C4-2B (cell line): ENCODE results near the gene PDE9A.

ENCODE experiments used
- H3K27ac ChIP-seq: fragments of 450-650 bp; 2 replicates; pipeline ENCODE4 v1.5.1; 2017
- ZFX ChIP-seq: fragments of 450-650 bp; IDR thresholded peaks from 2 replicates; pipeline ENCODE4 v1.6.1; 2017
- TF ChIP-seq, protein P1 (sequence below): fragments of 450-650 bp; conservative IDR thresholded peaks from 2 replicates; pipeline ENCODE4 v1.5.1; 2017; ENCODE audit warnings: mild to moderate bottlenecking

Gene PDE9A

DNA sequence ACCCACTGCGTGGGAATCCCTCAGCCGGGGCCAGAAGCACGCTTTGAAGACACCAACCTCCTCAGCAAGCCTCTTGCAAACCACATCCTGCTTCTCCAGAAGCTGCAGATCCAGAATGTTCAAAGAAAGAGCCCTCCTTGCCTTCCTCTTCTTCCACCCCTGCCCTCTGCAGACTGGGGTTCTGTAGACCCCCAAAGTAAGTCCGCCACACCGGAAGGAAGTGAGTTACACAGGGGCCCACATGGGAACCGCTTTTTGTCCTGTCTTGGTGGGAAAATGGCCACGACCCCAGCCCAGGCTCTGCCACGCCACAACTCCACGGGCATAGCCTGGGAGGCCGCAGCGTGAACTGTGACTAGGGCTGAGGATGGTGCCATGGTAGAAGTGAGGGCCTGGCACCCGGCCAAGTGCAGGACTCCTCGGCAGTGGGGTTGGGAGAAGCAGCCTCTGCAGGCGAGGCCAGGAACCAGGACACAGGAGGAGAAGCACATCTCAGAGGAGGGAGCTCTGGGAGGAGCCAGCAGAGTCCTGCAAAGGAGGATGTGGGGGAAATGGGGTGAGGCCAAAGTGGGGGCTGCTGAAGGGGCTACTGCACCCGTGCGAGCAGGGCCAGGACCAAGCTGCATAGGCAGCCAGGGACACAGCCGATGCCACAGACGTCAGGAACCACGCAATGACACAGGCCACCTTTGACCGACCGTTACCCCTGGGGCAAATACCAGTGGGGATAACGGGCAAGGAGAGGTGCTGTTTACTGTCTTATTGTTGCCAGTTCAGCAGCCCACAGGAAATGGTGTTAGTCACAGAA, 30.9 kb downstream of the PDE9A start:
- H3K27ac ChIP-seq, result no peak overlapping the region
- TF ChIP-seq, protein P1, sequence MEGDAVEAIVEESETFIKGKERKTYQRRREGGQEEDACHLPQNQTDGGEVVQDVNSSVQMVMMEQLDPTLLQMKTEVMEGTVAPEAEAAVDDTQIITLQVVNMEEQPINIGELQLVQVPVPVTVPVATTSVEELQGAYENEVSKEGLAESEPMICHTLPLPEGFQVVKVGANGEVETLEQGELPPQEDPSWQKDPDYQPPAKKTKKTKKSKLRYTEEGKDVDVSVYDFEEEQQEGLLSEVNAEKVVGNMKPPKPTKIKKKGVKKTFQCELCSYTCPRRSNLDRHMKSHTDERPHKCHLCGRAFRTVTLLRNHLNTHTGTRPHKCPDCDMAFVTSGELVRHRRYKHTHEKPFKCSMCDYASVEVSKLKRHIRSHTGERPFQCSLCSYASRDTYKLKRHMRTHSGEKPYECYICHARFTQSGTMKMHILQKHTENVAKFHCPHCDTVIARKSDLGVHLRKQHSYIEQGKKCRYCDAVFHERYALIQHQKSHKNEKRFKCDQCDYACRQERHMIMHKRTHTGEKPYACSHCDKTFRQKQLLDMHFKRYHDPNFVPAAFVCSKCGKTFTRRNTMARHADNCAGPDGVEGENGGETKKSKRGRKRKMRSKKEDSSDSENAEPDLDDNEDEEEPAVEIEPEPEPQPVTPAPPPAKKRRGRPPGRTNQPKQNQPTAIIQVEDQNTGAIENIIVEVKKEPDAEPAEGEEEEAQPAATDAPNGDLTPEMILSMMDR, result no peak
- no peak for TF ChIP-seq ZFX

DNA sequence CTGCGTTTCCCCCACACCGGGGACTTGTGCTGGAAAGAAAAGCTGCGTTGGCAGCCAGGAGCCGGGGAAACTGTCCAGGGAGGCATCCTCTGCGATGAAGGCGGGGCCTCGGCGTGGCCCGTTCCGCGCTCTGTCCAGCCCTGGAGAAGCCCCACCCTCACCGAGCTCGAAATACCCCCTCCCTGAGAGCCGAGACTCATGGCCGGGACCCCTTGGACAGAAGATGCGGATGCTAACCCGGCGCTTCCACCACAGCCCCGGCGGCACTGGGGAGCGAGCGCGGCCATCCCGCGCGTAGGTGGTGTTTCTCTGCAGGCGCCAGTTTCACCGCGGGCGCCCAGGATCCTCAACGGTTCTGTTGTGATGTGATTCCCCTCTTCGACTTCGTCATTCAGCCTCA, 31.6 kb downstream of the PDE9A start:
- TF ChIP-seq, protein P1, result no peak
- no peak for TF ChIP-seq ZFX
- no peak overlapping the region for H3K27ac ChIP-seq

DNA sequence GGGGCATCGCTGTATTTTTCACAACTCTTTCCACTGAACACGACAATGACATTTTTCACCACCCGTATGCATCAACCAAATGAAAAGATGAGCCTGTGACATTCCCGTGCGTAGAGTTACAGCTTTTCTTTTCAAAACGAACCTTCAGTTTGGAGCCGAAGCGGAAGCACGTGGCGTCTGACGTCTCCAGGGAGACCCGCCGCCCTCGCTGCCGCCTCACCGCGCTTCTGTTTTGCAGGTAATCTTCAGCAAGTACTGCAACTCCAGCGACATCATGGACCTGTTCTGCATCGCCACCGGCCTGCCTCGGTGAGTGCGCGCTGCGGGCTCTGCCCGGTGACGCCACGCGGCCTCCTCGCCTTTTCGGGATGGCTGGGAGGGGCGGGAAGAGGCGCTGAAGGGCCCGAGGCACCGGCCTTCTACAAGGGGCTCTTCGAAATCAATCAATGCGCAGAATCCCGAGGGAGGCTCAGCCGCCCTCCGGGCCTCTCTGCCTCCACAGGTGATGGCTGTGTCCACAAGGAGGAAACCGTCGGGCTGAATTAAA, 32.6 kb downstream of the PDE9A start:
- no peak overlapping the region for H3K27ac ChIP-seq
- TF ChIP-seq, protein P1, result no peak
- no peak for TF ChIP-seq ZFX

DNA sequence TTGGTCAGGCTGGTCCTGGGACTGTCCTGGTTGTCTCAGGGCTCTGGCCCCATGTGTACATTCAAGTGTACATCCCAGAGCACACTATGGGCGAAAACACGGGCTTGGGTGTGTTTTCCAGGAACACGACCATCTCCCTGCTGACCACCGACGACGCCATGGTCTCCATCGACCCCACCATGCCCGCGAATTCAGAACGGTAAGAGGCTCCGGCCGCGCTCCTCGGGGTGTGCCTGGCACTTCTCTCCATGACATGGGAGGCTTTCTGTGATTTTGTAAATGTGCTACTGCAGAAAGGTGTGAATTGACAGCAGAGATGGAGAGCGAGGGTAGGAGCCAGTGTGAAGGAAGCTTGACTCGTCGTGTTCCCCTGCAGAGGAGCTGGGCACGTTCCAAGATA, 34.4 kb downstream of the PDE9A start:
- H3K27ac ChIP-seq, result no peak overlapping the region
- no peak for TF ChIP-seq ZFX
- TF ChIP-seq, protein P1, result no peak

DNA sequence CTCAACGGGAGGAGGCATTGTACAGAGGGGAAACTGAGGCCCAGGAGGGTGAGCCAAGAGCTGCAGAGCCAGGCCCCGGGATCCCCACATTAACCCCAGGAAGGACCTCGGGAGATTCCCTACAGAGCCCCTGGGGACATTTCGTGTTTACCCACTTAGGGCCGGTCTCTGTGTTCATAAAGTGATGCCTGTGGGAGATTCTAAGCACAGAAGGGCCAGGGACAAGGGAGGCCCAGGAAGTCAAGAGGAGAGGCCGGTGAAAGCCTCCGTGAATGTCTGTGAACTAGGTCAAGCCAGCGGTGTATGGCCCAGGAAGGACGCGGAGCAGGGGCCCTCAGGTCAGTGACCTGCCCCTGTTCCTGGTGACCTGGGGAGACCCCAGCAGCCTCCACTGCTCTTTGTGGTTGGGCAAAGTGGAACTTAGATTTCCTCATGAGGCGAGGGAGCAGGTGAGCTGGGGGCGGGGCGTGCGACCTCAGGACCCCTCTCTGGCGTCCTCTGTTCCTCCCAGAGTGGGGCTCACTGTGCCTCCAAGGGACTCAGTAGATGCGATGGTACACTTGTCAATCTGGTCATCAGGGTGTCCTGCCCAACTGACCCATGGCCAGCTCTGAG, 34.9 kb downstream of the PDE9A start:
- TF ChIP-seq ZFX, result no peak
- TF ChIP-seq, protein P1, result no peak
- H3K27ac ChIP-seq, result no peak overlapping the region

DNA sequence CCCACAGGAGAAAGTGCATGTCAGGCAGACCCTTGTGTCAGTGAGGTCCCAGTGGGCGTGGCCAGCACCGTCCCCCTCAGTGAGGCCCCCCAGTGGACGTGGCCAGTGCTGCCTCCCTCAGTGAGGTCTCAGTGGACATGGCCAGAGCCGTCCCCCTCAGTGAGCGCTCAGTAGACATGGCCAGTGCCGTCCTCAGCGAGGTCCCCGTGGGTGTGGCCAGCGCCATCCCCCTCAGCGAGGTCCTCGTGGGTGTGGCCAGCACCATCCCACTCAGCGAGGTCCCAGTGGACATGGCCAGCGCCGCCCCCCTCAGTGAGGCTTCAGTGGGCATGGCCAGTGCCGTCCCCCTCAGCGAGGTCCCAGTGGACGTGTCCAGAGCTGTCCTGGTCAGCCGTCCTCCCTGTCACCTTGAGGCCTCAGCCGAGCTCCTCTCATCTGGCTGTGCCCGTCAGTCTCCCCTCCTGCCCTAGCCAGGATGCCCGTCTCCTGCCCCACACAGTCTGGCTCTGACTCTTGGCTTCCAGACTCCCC, 35.5 kb downstream of the PDE9A start:
- TF ChIP-seq, protein P1, result no peak
- no peak for TF ChIP-seq ZFX
- H3K27ac ChIP-seq, result no peak overlapping the region

DNA sequence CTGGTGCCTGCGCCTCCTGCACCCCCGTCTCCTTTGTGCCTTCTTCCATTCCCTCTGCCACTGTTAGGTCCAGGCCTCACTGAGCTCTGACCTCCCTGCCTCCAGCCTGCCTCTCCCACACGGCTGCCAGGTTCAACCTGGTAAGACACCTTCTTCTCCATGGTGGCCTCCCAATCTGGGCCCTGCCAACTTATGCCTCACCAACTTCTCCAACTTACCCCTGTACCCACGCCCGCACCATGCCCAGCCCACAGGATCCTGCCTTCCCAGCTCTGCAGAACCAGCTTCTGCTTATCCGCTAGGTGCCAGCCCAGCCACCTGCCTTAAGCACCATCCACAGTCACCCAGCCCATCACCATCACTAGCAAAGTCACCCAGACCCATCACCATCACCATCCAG, 37.2 kb downstream of the PDE9A start:
- TF ChIP-seq, protein P1, result no peak
- TF ChIP-seq ZFX, result no peak

More for the DNA sequence above, 37.2 kb downstream of the PDE9A start:
- no peak overlapping the region for H3K27ac ChIP-seq
